CD14-positive monocyte (primary cell): ENCODE results near the gene SKIL. TPM values are rescaled to one million over a fixed set of nuclear protein-coding genes. Genes with fewer than 3 reads are reported as not detected.

Experiments
- DNase-seq, 3 donors: peaks; one replicate each; pipeline ENCODE4 v3.0.0-alpha.2; 2011 to 2022
- H2AFZ ChIP-seq: 2 replicates; pipeline ENCODE4 v1.6.0; 2012; ENCODE audit warnings: mild to moderate bottlenecking, low read depth, low read length, inconsistent platforms; ENCODE audit not compliant: insufficient read depth, poor library complexity, severe bottlenecking
- H3K27ac ChIP-seq, 2 donors: 1 replicate in 1 of 2; 2 replicates in 1 of 2; pipeline ENCODE4 v1.5.1; 2012 to 2013; ENCODE audit warnings: low read length in 2 of 2, control low read depth in 1 of 2, inconsistent platforms in 1 of 2, low read depth in 1 of 2, mild to moderate bottlenecking in 1 of 2
- H3K27me3 ChIP-seq, 2 donors: one replicate each; pipeline versions ENCODE4 v1.6.0 to v1.6.1; 2011 to 2013; ENCODE audit warnings: low read length in 2 of 2; ENCODE audit not compliant: control insufficient read depth in 2 of 2, insufficient read depth in 2 of 2
- H3K36me3 ChIP-seq, 2 donors: replicated peaks in 1 of 2; 1 replicate in 1 of 2; 2 replicates in 1 of 2; pipeline versions ENCODE4 v1.5.1 to v1.6.1; 2012 to 2013; ENCODE audit warnings: low read length in 2 of 2, control low read depth in 1 of 2, inconsistent platforms in 1 of 2, mild to moderate bottlenecking in 1 of 2; ENCODE audit not compliant: insufficient read depth in 2 of 2, control insufficient read depth in 1 of 2
- H3K4me1 ChIP-seq, 2 donors: 1 replicate in 1 of 2; 2 replicates in 1 of 2; pipeline versions ENCODE4 v1.5.1 to v1.6.1; 2012 to 2013; ENCODE audit warnings: low read length in 2 of 2, control low read depth in 1 of 2, inconsistent platforms in 1 of 2, mild to moderate bottlenecking in 1 of 2, moderate library complexity in 1 of 2; ENCODE audit not compliant: insufficient read depth in 2 of 2, control insufficient read depth in 1 of 2
- H3K4me2 ChIP-seq: replicated peaks from 2 replicates; pipeline ENCODE3; 2012; ENCODE audit warnings: low read length, moderate library complexity, mild to moderate bottlenecking; ENCODE audit not compliant: poor library complexity, severe bottlenecking; ENCODE audit errors: extremely low read depth
- H3K4me3 ChIP-seq, 3 experiments: fragments of 200-600 bp in 1 of 3; sonication (generic) in 1 of 3; replicated peaks in 1 of 3; 1 replicate in 2 of 3; 2 replicates in 1 of 3; pipeline ENCODE4 v1.5.1; 2011 to 2013; ENCODE audit warnings: low read length in 3 of 3, mild to moderate bottlenecking in 3 of 3, control low read depth in 2 of 3, low read depth in 2 of 3, inconsistent platforms in 1 of 3, moderate library complexity in 1 of 3
- H3K79me2 ChIP-seq: 2 replicates; pipeline ENCODE4 v1.6.0; 2012; ENCODE audit warnings: mild to moderate bottlenecking, control low read depth, inconsistent platforms, low read length, moderate library complexity; ENCODE audit not compliant: insufficient read depth
- H3K9ac ChIP-seq: 2 replicates; pipeline ENCODE4 v1.6.0; 2017; ENCODE audit warnings: low read length, mild to moderate bottlenecking; ENCODE audit not compliant: insufficient read depth, poor library complexity, severe bottlenecking
- H3K9me3 ChIP-seq, 2 donors: replicated peaks in 1 of 2; 1 replicate in 1 of 2; 2 replicates in 1 of 2; pipeline versions ENCODE4 v1.5.1 to v1.6.1; 2012 to 2013; ENCODE audit warnings: low read length in 2 of 2, control low read depth in 1 of 2; ENCODE audit not compliant: control insufficient read depth in 1 of 2, insufficient read depth in 1 of 2
- H4K20me1 ChIP-seq: 2 replicates; pipeline ENCODE4 v1.6.0; 2012; ENCODE audit warnings: mild to moderate bottlenecking, low read length, control low read depth, moderate library complexity; ENCODE audit not compliant: insufficient read depth
- H3K27ac Mint-ChIP-seq, 7 donors: one replicate each; pipeline ENCODE4 v1.8.0; 2020; ENCODE audit warnings: mild to moderate bottlenecking in 7 of 7, mixed read lengths in 7 of 7, moderate library complexity in 6 of 7, inconsistent platforms in 2 of 7
- H3K27me3 Mint-ChIP-seq, 3 donors: one replicate each; pipeline ENCODE4 v1.8.0; 2021 to 2022; ENCODE audit warnings: low read depth in 3 of 3, mild to moderate bottlenecking in 3 of 3, mixed read lengths in 3 of 3, moderate library complexity in 3 of 3, inconsistent platforms in 1 of 3
- H3K36me3 Mint-ChIP-seq, 2 donors: one replicate each; pipeline ENCODE4 v1.8.0; 2020; ENCODE audit warnings: mixed read lengths in 2 of 2, inconsistent platforms in 1 of 2, mild to moderate bottlenecking in 1 of 2
- H3K4me1 Mint-ChIP-seq: one replicate; pipeline ENCODE4 v1.8.0; 2020; ENCODE audit warnings: mild to moderate bottlenecking, mixed read lengths
- H3K4me3 Mint-ChIP-seq, 2 donors: one replicate each; pipeline ENCODE4 v1.8.0; 2020; ENCODE audit warnings: mild to moderate bottlenecking in 2 of 2, mixed read lengths in 2 of 2, moderate library complexity in 1 of 2
- H3K9me3 Mint-ChIP-seq, 7 donors: one replicate each; pipeline ENCODE4 v1.8.0; 2020 to 2022; ENCODE audit warnings: mixed read lengths in 7 of 7, mild to moderate bottlenecking in 6 of 7, moderate library complexity in 6 of 7, inconsistent platforms in 2 of 7
- WGBS: methylation state at CpG from one replicate; pipeline ENCODE4 v1.1.5; 2013; ENCODE audit warnings: missing lambda C conversion rate; ENCODE audit not compliant: insufficient coverage; 5-methylcytosine and 5-hydroxymethylcytosine counted together
- intact Hi-C, 2 donors: fragments of 100-400 bp; cut with micrococcal nuclease; formaldehyde crosslinking; loops; one replicate each; pipeline versions ENCODE4 v1.15.0 to v1.15.1; 2023
- polyA plus RNA-seq, 3 donors: library from polyadenylated mRNA; depleted of rRNA in 1 of 3; unstranded in 2 of 3; stranded (reverse) in 1 of 3; fragments of 300-500 nt in 2 of 3; fragments of >200 nt in 1 of 3; fragmentation: Illumina TruSeq in 2 of 3; gene quantifications; 1 replicate in 2 of 3; 2 replicates in 1 of 3; pipeline ENCODE4 v1.2.3, GENCODE V29; 2012 to 2021
- TF ChIP-seq, protein P1 (sequence below): fragments of 200-600 bp; IDR thresholded peaks from one replicate; pipeline ENCODE4 v1.8.0; 2022; ENCODE audit warnings: antibody characterized with exemption, mild to moderate bottlenecking

The SKIL gene
- polyA plus RNA-seq, 3 donors: 7.5 to 13.4 (median 9.2) TPM

DNA sequence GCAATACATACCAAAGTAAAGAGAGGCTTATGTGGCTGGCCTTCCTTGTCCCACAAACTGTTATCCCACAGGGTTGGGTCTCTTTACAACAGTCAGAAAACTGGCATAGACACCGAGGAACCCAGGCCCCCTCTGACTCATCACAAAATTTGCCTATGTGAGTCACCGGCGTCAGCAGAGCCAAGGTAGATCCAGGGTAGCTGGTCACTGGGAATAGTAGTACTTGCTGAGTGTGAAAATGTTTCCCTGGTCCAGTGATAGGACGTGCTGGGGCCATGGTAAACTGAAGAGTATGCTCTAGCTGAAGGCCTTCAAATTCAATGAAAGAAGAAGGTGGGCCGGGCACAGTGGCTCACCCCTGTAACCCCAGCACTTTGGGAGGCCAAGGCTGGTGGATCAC lies 27.1 kb upstream of the SKIL start:
- Mint-ChIP-seq H3K36me3 (no peaks in the 10 kb centered on the region), H3K4me3 (no peak overlapping the region), H3K9me3 (peaks cover 4 to 13% (median 9%) of the 10 kb centered on the region in 7 donors), H3K27me3 (no peaks in the 10 kb centered on the region), H3K27ac (no peak overlapping the region), H3K4me1 (no peaks in the 10 kb centered on the region)
- no peak overlapping the region for H3K4me2 ChIP-seq
- H4K20me1 ChIP-seq: no peaks in the 10 kb centered on the region
- H3K79me2 ChIP-seq: no peaks in the 10 kb centered on the region
- TF ChIP-seq, protein P1, sequence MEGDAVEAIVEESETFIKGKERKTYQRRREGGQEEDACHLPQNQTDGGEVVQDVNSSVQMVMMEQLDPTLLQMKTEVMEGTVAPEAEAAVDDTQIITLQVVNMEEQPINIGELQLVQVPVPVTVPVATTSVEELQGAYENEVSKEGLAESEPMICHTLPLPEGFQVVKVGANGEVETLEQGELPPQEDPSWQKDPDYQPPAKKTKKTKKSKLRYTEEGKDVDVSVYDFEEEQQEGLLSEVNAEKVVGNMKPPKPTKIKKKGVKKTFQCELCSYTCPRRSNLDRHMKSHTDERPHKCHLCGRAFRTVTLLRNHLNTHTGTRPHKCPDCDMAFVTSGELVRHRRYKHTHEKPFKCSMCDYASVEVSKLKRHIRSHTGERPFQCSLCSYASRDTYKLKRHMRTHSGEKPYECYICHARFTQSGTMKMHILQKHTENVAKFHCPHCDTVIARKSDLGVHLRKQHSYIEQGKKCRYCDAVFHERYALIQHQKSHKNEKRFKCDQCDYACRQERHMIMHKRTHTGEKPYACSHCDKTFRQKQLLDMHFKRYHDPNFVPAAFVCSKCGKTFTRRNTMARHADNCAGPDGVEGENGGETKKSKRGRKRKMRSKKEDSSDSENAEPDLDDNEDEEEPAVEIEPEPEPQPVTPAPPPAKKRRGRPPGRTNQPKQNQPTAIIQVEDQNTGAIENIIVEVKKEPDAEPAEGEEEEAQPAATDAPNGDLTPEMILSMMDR: no peak
- no peak overlapping the region for H2AFZ ChIP-seq
- no peak overlapping the region for H3K9ac ChIP-seq
- H3K36me3 ChIP-seq: no peaks in the 10 kb centered on the region
- H3K4me3 ChIP-seq: no peak overlapping the region
- intact Hi-C loops: no loop called here
- H3K27ac ChIP-seq: no peak overlapping the region
- no peaks in the 10 kb centered on the region for H3K27me3 ChIP-seq
- DNase-seq: peak in 2 of 3 donors; percentile 17 to 36
- 100% methylated on average over 4 of the region's 5 CpGs for WGBS
- no peaks in the 10 kb centered on the region for H3K4me1 ChIP-seq
- peaks cover 0 to 8% of the 10 kb centered on the region in 2 donors for H3K9me3 ChIP-seq

DNA sequence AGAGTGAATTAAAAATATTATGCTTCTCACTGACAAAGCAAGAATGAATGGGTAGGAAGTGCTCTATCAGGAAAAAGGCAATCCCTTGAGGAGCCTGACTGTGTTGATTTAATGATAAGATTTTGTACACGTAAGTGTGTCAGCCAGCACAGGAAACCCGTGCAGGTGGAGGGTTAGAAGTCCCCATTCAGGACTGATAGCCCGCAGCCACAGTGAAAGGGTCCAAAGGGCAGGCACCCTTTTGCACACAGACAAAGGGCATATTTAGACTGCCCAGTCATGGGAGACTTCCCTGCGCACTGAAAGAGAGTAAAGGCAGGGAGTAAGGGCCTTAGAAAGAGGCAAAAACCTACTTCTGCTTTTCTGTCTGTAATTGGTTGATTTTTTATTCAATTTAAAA lies 26.4 kb upstream of the SKIL start:
- no peak overlapping the region for H3K9ac ChIP-seq
- no peak overlapping the region for H3K4me3 ChIP-seq
- no peak overlapping the region for H3K4me3 Mint-ChIP-seq
- H3K4me2 ChIP-seq: no peak overlapping the region
- TF ChIP-seq, protein P1: no peak
- H4K20me1 ChIP-seq: no peaks in the 10 kb centered on the region
- no peaks in the 10 kb centered on the region for H3K27me3 ChIP-seq
- H3K36me3 ChIP-seq: no peaks in the 10 kb centered on the region
- H3K9me3 Mint-ChIP-seq: peaks cover 4 to 16% (median 9%) of the 10 kb centered on the region in 7 donors
- no peaks in the 10 kb centered on the region for H3K4me1 Mint-ChIP-seq
- DNase-seq: no peak
- H2AFZ ChIP-seq: no peak overlapping the region
- H3K27ac Mint-ChIP-seq: peak overlapping the region in 1 of 7 donors; percentile 42
- H3K27me3 Mint-ChIP-seq: no peaks in the 10 kb centered on the region
- intact Hi-C loops: no loop called here
- no peaks in the 10 kb centered on the region for H3K79me2 ChIP-seq
- peaks cover 0 to 8% of the 10 kb centered on the region in 2 donors for H3K9me3 ChIP-seq
- H3K27ac ChIP-seq: no peak overlapping the region
- 26% methylated on average over 3 of the region's 4 CpGs for WGBS
- no peaks in the 10 kb centered on the region for H3K36me3 Mint-ChIP-seq
- H3K4me1 ChIP-seq: no peaks in the 10 kb centered on the region
